Measurements from ENCODE around the gene OPALIN.

Gene OPALIN

GRCh38 chr10:96374004-96374403 lies 15.2 kb upstream of the OPALIN start:
- DNase-seq (ENCODE audit: low read depth in 2 of 2): no peak

DNA sequence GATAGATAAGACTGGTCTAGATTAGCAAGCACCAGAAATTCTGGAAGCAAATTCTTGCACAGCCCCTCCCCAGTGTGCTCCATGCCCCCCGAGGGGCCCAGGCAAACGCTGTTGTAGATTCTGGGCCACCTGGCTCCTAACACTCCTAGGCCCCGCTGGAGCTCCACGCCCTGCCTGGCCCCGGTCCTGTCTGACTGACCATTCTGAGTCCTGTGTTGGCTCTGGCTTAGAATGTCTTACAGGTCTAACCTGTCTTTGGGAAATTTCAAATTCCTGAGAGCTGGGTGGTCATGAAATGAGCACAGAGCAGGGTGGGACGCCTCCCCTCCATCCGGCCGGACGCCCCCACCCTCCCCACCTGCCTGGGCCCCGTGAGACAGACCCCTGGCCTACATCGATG lies 12.6 kb upstream of the OPALIN start:
- DNase-seq (ENCODE audit: low read depth in 2 of 2): no peak

DNA sequence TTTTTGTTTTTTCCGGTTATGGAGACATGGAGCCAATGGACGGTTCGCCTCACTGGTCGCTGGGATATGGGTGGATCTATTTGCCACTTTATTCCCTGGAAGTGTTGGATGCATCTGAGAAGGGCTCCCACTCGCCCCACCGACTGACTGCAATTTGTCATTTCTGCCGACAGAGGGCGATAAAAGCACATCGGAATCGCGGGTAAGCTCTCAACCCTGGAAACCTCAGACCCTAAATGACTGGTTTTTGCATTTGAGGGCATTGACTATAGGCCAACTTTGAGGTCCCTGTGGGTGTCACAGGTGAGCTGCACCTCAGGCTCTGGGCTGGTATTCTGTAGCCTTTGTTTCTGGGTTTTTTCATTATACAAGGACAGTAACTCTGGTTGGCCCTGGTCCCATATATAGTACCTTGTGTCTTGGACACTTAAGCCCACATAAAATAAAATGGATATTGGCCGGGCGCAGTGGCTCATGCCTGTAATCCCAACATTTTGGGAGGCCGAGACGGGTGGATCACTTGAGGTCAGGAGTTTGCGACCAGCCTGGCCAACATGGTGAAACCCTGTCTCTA lies 11.9 kb upstream of the OPALIN start:
- DNase-seq (ENCODE audit: low read depth in 2 of 2): peak in 1 of 2 donors; percentile 18

- no peak for DNase-seq (ENCODE audit: low read depth in 2 of 2)
These were observed 11.2 kb upstream of the OPALIN start for GRCh38 chr10:96369890-96370583.

DNA sequence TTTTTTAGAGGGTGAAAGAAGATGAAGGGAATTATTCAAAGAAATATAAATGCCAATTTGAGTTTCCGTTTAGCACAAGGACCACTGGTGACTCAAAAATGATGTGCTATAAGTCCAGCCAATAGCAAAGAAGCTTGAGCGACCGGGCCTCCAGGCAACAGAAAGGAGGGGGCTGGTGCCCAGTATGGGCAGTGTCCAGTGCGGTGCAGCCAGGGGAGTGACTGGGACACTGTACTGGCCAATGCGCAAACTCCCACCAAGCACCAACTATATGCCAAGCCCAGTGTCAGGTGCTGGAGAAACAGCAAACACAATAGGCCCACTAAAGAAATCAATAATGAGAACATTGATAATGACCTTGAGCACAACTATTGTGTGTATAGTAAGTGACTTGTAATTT lies 10.2 kb upstream of the OPALIN start:
- DNase-seq (ENCODE audit: low read depth in 2 of 2): no peak

DNA sequence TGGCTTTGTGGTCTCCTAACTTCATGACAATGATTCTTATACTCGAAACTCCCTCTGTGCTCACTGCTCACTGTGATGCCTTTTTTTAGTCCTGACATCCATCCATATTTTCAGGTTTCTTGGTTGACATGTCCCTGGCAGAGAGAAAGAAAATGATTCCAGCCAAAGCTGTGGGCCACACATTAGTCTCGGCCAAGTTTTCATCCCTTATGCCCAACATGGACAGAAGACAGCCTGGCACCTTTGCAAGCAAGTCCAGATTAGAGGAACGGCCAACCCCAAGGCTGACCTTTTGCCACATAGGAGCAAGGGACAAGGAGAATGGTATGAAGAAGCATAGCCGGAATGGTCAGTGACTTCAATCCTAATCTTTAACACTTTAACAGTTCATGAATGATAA lies 8.7 kb upstream of the OPALIN start:
- DNase-seq (ENCODE audit: low read depth in 2 of 2): no peak

DNA sequence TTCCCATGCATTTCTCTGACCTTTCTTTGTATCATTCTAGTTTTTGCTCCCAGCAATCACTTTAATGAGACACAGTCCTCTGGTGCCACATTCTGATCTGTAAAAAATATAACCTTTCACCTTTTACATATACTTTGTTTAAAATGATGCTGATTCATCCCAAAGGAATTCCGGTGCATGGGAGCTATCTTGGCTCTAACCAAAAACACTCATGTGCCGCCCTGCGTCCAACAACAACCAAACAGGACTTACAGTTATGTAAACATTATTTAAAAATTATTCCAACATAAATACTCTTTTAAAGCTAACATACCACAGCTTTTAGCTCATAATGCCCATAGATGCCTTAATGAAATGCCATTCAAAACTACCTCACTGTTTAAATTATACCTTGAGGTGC lies 7.7 kb upstream of the OPALIN start:
- no peak for DNase-seq (ENCODE audit: low read depth in 2 of 2)

- no peak for DNase-seq (ENCODE audit: low read depth in 2 of 2)
These were observed 6.8 kb upstream of the OPALIN start for GRCh38 chr10:96365571-96365970.

DNA sequence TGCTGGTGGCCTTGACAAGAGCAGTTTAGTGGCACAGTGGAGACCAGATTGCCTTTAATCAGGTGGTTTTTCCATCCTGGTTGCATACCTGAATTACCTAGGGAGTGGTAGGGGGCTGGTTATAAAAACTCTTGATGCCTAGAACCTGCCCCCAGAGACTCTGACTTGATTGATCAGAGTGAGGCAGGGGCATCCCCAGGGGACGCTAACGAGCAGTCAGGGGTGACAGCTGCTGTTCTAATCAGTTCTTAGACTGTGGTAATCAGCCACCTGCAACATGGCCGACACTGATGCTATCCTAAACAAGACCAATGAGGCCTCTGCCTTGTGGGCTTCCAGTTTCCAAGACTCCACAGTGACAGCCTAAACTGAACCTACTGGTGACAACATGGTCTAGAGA lies 2.0 kb upstream of the OPALIN start:
- DNase-seq (ENCODE audit: low read depth in 2 of 2): no peak

DNA sequence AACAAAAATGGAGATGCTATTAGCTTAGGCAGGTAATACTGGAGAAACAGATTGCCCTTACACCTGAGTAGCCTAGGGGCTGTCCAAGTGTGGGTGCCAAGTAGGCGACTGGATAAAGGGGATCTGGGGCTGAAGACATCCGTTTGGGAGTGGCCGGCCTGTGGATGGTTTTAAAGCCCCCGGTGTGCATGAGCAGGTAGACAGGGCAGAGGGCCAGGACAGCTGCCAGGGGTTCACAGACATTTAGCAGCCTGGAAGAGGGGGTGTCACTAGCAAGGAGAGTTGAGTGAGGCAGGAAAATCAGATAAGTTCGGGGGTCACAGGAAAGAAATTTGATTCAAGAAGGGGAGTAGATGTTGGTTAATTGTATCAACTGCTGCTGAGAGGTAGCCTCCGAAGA lies 1.5 kb upstream of the OPALIN start:
- no peak for DNase-seq (ENCODE audit: low read depth in 2 of 2)

DNA sequence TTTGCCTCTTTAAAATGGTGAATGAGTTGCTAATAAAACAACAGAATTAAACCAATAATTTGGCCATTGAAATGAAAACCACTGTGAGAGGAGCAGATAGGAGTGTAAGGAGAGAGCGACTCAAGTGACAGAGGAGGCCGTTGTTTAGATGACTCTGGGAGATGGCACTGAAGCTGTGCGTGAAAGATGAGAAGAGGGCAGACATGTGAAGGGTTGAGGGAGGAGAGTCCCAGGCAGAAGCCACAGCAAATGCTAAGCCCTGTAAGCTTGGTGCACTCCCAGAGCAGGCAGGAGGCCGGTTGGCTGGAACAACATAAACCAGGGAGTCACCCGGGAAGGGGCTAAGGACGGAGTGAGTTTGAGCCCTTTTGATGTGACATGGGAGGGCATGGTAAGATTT lies 814 bp upstream of the OPALIN start:
- no peak for DNase-seq (ENCODE audit: low read depth in 2 of 2)

DNA sequence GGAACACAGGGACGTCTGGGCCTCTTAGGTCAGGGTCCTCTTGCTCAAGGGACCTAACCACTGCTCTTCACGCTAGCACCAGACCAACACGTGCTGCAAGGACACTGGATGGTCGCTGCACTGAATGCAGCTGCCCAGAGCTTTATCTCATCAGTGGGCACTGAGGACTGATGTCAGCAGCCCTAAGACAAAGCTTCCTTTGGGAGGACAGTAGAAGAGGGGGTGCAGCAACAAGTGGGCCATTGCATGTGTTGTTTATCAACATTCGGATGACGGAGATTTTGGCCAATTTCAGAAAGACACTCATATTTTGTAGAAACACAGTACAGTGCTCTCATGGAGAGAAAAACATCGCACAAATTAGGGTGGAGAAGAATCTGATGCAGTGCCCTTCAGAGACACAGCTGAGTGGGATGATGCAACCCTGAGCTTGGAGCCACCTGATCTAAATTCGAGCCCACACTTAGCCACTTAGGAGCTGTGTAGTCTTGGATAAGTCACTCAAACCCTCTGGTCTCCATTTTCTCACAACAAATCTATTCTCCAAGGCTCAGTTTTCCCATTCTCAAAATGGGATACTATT lies 1.7 kb downstream of the OPALIN start:
- DNase-seq (ENCODE audit: low read depth in 2 of 2): no peak

DNA sequence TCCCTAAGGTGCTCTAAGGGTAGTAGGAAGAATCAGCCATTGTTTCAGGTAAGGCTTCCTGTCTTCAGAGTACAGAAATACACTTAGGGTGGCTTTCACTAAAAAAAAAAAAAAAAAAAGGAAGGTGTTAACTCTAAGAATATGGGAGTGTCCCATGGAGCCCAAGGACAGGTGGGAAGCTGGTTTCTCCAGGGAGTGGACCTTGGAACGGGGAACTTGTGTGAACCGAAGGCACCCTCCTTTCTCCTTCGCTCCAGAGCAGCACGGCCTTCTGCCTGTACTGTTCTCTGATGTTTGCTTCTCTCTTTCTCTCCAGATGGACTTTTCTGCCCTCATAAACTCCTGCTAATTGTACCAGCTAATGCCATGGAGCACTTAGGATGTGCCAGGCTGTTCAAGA lies 6.2 kb downstream of the OPALIN start:
- no peak for DNase-seq (ENCODE audit: low read depth in 2 of 2)

DNA sequence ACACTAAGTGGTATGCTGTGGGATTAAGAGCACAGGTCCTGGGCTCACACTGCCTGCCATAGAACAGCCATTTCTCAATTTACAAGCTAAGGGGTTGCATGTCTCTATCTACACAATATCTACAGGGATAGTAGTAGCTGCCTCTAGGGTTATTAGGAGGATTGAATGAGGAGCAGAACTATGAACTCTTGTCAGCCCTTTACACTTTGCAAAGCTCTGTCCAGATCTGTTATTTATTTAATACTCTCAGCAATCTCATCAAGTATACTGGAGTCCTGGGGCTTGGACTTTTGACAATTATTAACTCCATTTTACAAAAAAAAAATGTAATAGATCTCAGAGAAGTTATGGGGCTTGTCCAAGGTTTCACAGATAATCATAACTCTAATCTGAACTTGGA lies 6.8 kb downstream of the OPALIN start:
- DNase-seq (ENCODE audit: low read depth in 2 of 2): no peak

DNA sequence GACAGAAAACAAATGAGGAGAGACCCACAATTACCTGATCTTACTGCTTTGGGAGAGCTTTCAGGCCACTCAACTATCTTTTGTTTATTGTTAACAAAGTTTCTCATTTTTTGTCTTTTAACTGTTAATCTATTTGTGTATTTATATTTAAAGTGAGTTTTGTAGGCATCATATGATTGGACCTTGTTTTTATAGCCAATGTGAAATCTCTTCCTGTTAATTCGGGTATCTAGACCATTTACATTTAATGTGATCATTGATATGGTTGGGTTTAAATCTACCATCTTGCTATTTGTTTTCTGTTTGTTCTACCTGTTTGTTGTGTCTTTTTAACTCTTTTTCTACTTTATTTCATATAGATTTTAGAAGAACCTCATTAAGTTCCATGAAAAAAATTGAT lies 12.5 kb downstream of the OPALIN start:
- DNase-seq (ENCODE audit: low read depth in 2 of 2): no peak

- no peak for DNase-seq (ENCODE audit: low read depth in 2 of 2)
These were observed 13.6 kb downstream of the OPALIN start for GRCh38 chr10:96345222-96345621.

- no peak for DNase-seq (ENCODE audit: low read depth in 2 of 2)
These were observed 14.6 kb downstream of the OPALIN start for GRCh38 chr10:96344178-96344577.

DNA sequence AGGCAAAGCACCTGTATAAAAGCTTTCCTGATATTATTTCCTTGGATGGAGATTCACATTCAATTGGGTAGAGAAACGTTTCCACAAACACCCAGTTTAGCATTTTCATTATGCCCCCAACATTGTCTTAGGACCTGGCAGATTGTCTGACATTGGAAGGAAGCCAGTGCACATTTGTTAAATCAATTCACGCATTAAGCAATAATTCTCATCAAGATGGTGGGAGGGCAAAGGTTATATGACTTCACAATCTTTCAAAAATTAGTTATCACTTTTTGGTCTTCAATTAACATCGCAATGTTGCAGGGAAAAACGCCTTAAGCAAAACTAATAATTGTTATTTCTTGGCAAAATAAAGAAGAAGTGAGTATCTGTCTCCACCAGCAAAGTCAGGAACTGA lies 16.4 kb downstream of the OPALIN start:
- no peak for DNase-seq (ENCODE audit: low read depth in 2 of 2)

DNA sequence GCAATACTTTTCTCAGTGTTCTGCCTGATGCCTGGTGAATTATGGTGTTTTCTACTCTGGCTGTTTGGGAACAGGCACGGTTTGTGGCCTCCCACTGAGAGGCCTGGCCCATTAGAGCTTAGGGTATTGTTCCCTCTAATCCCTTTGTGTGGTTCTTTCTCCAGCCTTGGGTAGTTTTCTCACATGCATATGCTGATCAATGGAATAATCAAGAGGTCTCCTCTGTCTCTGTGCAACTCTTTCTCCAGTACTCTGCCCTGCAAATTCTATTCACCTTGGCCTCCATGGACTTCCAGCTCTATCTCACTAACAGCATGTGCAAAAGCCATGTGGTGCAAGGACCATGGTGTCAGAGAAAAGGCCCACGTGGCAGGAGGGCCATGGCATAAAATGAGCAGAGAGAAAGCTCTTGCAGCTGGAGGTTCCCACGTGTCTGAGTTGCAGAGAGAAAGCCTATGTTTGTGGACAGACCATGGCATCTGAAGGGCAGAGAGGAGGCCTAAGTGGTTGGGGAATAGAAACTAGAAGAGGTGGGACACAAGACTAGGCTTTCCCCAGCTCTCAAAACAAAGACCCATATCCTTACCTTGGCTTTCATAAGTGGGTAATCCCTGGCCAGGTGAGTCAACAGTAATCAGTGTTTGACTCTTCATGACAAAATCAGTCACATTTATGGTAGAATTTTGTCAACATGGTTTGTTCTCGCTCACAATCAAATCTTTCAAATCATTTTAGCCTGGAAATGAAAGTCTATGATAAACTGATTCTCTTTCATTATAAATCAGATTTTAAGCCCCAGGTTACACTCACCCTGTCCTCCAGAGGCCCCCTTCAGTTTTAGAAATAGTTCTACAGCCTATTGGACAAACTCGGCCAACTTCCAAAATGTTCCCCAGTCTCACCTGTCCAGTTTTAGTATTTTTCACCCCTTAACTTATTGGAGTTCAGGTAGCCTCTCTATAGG lies 17.3 kb downstream of the OPALIN start:
- no peak for DNase-seq (ENCODE audit: low read depth in 2 of 2)

GRCh38 chr10:96339956-96340904 lies 18.6 kb downstream of the OPALIN start:
- peak in 1 of 2 donors; percentile 19 for DNase-seq (ENCODE audit: low read depth in 2 of 2)

- DNase-seq (ENCODE audit: low read depth in 2 of 2): no peak
These were observed 19.4 kb downstream of the OPALIN start for GRCh38 chr10:96339383-96339782.
